GM12878 (cell line): ENCODE results near the gene SSBP2. TPM values are rescaled to one million over a fixed set of nuclear protein-coding genes. Genes with fewer than 3 reads are reported as not detected.

Source experiments
- ATAC-seq: fragments of 200-7000 bp; cut with Tn5 transposase; 3 replicates; pipeline ENCODE4 v1.9.1; 2020; ENCODE audit warnings: mild to moderate bottlenecking, moderate library complexity
- BruUV-seq: library from RNA; stranded (reverse); fragments of 400-500 nt; replicated peaks from 2 replicates; lab custom pipeline; 2021; lab: Mats Ljungman, UMichigan
- CTCF ChIA-PET: fragments of 300-600 bp; sonication (Branson Sonifier 250); formaldehyde crosslinking; extraction: SDS; loops from one replicate; lab custom pipeline; 2021; ENCODE audit warnings: inconsistent platforms; lab: Yijun Ruan, JAX
- POLR2A ChIA-PET: fragments of 350-600 bp; formaldehyde crosslinking; extraction: SDS; loops from one replicate; lab custom pipeline; 2021; ENCODE audit warnings: inconsistent platforms; lab: Charles Lee
- RAD21 ChIA-PET: fragments of 300-600 bp; sonication (Branson Sonifier 250); formaldehyde crosslinking; loops from one replicate; lab custom pipeline; 2023; ENCODE audit warnings: antibody characterized with exemption; ENCODE audit not compliant: unreplicated experiment; lab: Charles Lee
- SMC1A ChIA-PET: fragments of 300-600 bp; sonication (Branson Sonifier 250); formaldehyde crosslinking; loops from one replicate; lab custom pipeline; 2023; ENCODE audit not compliant: unreplicated experiment, uncharacterized antibody; lab: Charles Lee
- DNase-seq: peaks from one replicate; pipeline ENCODE4 v3.0.0-alpha.2; 2011; ENCODE audit warnings: low read depth, low spot score
- FAIRE-seq: peaks from 3 replicates; lab custom pipeline; 2011; peaks lifted over from hg19 to GRCh38; lab: Jason Lieb, UNC
- H2AFZ ChIP-seq: 2 replicates; pipeline ENCODE4 v1.6.0; 2011; ENCODE audit warnings: low read depth, low read length, control low read depth; ENCODE audit not compliant: control insufficient read depth
- H3K27ac ChIP-seq: 2 replicates; pipeline ENCODE4 v1.5.1; 2011; ENCODE audit warnings: control low read depth; ENCODE audit not compliant: control insufficient read depth, insufficient read depth
- H3K27me3 ChIP-seq, 2 experiments: replicated peaks in 1 of 2; 2 replicates each; pipeline versions ENCODE4 v1.6.0 to v1.6.1; 2011; ENCODE audit warnings: low read length in 1 of 2; ENCODE audit not compliant: control insufficient read depth in 2 of 2, insufficient read depth in 2 of 2
- H3K36me3 ChIP-seq, 2 experiments: 2 replicates each; pipeline ENCODE4 v1.5.1; 2011; ENCODE audit warnings: low read length in 1 of 2; ENCODE audit not compliant: control insufficient read depth in 2 of 2, insufficient read depth in 2 of 2
- H3K4me1 ChIP-seq: 2 replicates; pipeline ENCODE4 v1.6.1; 2011; ENCODE audit warnings: mild to moderate bottlenecking, low read length, moderate library complexity, mixed read lengths; ENCODE audit not compliant: control insufficient read depth, insufficient read depth
- H3K4me2 ChIP-seq: 2 replicates; pipeline ENCODE4 v1.6.0; 2011; ENCODE audit warnings: control low read depth; ENCODE audit not compliant: control insufficient read depth, insufficient read depth
- H3K4me3 ChIP-seq: fragments of 200-600 bp; sonication (generic); 2 replicates; pipeline ENCODE4 v1.5.1; 2016
- H3K79me2 ChIP-seq: 2 replicates; pipeline ENCODE4 v1.6.0; 2011; ENCODE audit warnings: low read length; ENCODE audit not compliant: control insufficient read depth, insufficient read depth
- H3K9ac ChIP-seq: 2 replicates; pipeline ENCODE4 v1.8.0; 2011; ENCODE audit warnings: low read length, control low read depth, mixed read lengths; ENCODE audit not compliant: control insufficient read depth, insufficient read depth
- H3K9me3 ChIP-seq: replicated peaks from 3 replicates; pipeline ENCODE4 v1.5.1; 2011; ENCODE audit warnings: mild to moderate bottlenecking, low read length; ENCODE audit not compliant: control insufficient read depth, insufficient read depth
- H4K20me1 ChIP-seq: 2 replicates; pipeline ENCODE4 v1.6.0; 2011; ENCODE audit not compliant: control insufficient read depth, insufficient read depth
- BHLHE40 ChIP-seq, 2 experiments: fragments of 450-650 bp in 1 of 2; IDR thresholded peaks; 2 replicates each; pipeline ENCODE4 v1.6.1; 2011 to 2017; ENCODE audit warnings: low read depth in 2 of 2, borderline replicate concordance in 1 of 2, improper control_type of control experiment in 1 of 2, low read length in 1 of 2, mild to moderate bottlenecking in 1 of 2
- CHD2 ChIP-seq: IDR thresholded peaks from 2 replicates; pipeline ENCODE4 v1.6.1; 2011; ENCODE audit warnings: low read depth, low read length, improper control_type of control experiment, borderline replicate concordance
- ETV6 ChIP-seq, 2 experiments: fragments of 450-650 bp in 1 of 2; IDR thresholded peaks in 1 of 2; conservative IDR thresholded peaks in 1 of 2; 2 replicates each; pipeline ENCODE4 v1.6.1; 2014; ENCODE audit warnings: antibody characterized with exemption in 1 of 2, borderline replicate concordance in 1 of 2, low read depth in 1 of 2, mild to moderate bottlenecking in 1 of 2, moderate library complexity in 1 of 2
- EZH2 ChIP-seq: IDR thresholded peaks from 2 replicates; pipeline ENCODE4 v1.6.1; 2012; ENCODE audit warnings: low read depth, mild to moderate bottlenecking, control low read depth, inconsistent platforms, low read length, borderline replicate concordance; ENCODE audit not compliant: control insufficient read depth
- IRF4 ChIP-seq: IDR thresholded peaks from 2 replicates; pipeline ENCODE4 v1.6.1; 2011; ENCODE audit warnings: low read depth, low read length
- IRF5 ChIP-seq: fragments of 450-650 bp; IDR thresholded peaks from 2 replicates; pipeline ENCODE4 v1.6.1; 2017; ENCODE audit warnings: borderline replicate concordance
- MYC ChIP-seq: IDR thresholded peaks from 2 replicates; pipeline ENCODE4 v1.6.1; 2011; ENCODE audit warnings: mild to moderate bottlenecking, low read length, moderate library complexity, inconsistent platforms; ENCODE audit not compliant: insufficient read depth, insufficient replicate concordance, insufficient read length, severe bottlenecking
- NFIC ChIP-seq: IDR thresholded peaks from 2 replicates; pipeline ENCODE4 v1.6.1; 2012; ENCODE audit warnings: low read depth, mild to moderate bottlenecking, inconsistent platforms, low read length, moderate library complexity
- POLR2A ChIP-seq: IDR thresholded peaks from 2 replicates; pipeline ENCODE4 v1.6.1; 2011; ENCODE audit warnings: low read depth, mild to moderate bottlenecking, low read length
- SMAD5 ChIP-seq: IDR thresholded peaks from 2 replicates; pipeline ENCODE4 v1.6.1; 2016; ENCODE audit warnings: antibody characterized with exemption, low read depth
- SUPT20H ChIP-seq: IDR thresholded peaks from 2 replicates; pipeline ENCODE4 v1.6.1; 2011; ENCODE audit warnings: low read depth, mild to moderate bottlenecking, low read length, moderate library complexity, borderline replicate concordance; ENCODE audit not compliant: control insufficient read depth
- TCF12 ChIP-seq: IDR thresholded peaks from 2 replicates; pipeline ENCODE4 v1.6.1; 2011; ENCODE audit warnings: low read depth, mild to moderate bottlenecking, low read length
- USF2 ChIP-seq: IDR thresholded peaks from 2 replicates; pipeline ENCODE4 v1.6.1; 2011; ENCODE audit warnings: low read depth, low read length, improper control_type of control experiment, borderline replicate concordance
- ZNF207 ChIP-seq: fragments of 450-650 bp; IDR thresholded peaks from 2 replicates; pipeline ENCODE4 v1.6.1; 2014; ENCODE audit warnings: antibody characterized with exemption, mild to moderate bottlenecking, borderline replicate concordance
- ZNF274 ChIP-seq: IDR thresholded peaks from one replicate; pipeline ENCODE4 v1.8.0; 2011; ENCODE audit not compliant: insufficient read length, insufficient read depth
- ZNF687 ChIP-seq: fragments of 450-650 bp; IDR thresholded peaks from 2 replicates; pipeline ENCODE4 v1.6.1; 2017; ENCODE audit warnings: mild to moderate bottlenecking, moderate library complexity
- ZSCAN29 ChIP-seq: fragments of 450-650 bp; IDR thresholded peaks from 2 replicates; pipeline ENCODE4 v1.6.1; 2017; ENCODE audit warnings: mild to moderate bottlenecking, moderate library complexity
- in situ Hi-C: fragments of 300-500 bp; cut with MboI; formaldehyde crosslinking; loops from 9 replicates; pipeline ENCODE4 v1.14.3; 2018; ENCODE audit warnings: mixed read lengths
- intact Hi-C: fragments of 100-400 bp; cut with micrococcal nuclease; formaldehyde crosslinking; loops from one replicate; pipeline ENCODE4 v1.14.2; 2022; ENCODE audit not compliant: unreplicated experiment
- polyA plus RNA-seq, 11 experiments: library from polyadenylated mRNA; depleted of rRNA in 4 of 11; unstranded in 6 of 11; stranded (reverse) in 5 of 11; fragments of >200 nt; fragmentation: Nextera tagmentation in 4 of 11; fragmentation: Illumina TruSeq in 1 of 11; extraction: Ambion mirVana in 4 of 11; extraction: Trizol in 1 of 11; gene quantifications; 1 replicate in 1 of 11; 2 replicates in 10 of 11; pipeline versions ENCODE4 v1.2.1 to v1.2.3, GENCODE V29; 2011 to 2016; ENCODE audit warnings: inconsistent platforms in 2 of 11, missing spikeins in 2 of 11, low read depth in 1 of 11
- total RNA-seq, 4 experiments: library from RNA; depleted of rRNA in 3 of 4; stranded (reverse); fragments of >200 nt in 3 of 4; fragmentation: Illumina TruSeq in 1 of 4; extraction: Trizol in 1 of 4; gene quantifications; 2 replicates each; pipeline versions ENCODE4 v1.2.1 to v1.2.3, GENCODE V29; 2013 to 2021

SSBP2 gene
- total and polyA plus RNA-seq, 10 of the 15 experiments (the other 5 are each of a cell fraction or from before 2014, with no cell fraction given) = 52.2 to 132 (median 110) TPM

GRCh38 chr5:81435023-81435422 lies 315.9 kb downstream of the SSBP2 start (continued):
- no peak for TF ChIP-seq ZNF687
- TF ChIP-seq POLR2A = no peak
- TF ChIP-seq ZNF274 = no peak
- TF ChIP-seq SUPT20H = no peak
- no peak for TF ChIP-seq USF2
- TF ChIP-seq IRF4 = no peak
- no peak for TF ChIP-seq NFIC
- TF ChIP-seq BHLHE40 (IDR thresholded peaks at IDR 0.05; ENCODE audit: borderline replicate concordance in 1 of 2, low read depth in 2 of 2, low read length in 1 of 2) = no peak

- H3K4me2 ChIP-seq = no peak overlapping the region
- no peaks in the 10 kb centered on the region for H4K20me1 ChIP-seq
- BruUV-seq = no TSS peak
- H3K9me3 ChIP-seq = no peaks in the 10 kb centered on the region
- ChIA-PET CTCF (interaction anchor here (1.1 to 2.9 kb wide), 4 partner anchors 735 to 829 kb away, joined by 3 to 16 read pairs (median 5); no protein-coding TSS in a partner anchor), POLR2A (no interaction called here), RAD21 (interaction anchor here (7.6 kb wide), 1 partner anchor 735 kb away, joined by 97 read pairs; no protein-coding TSS in a partner anchor), SMC1A (interaction anchor here (1.0 to 6.4 kb wide), 2 partner anchors 735 to 796 kb away, joined by 4 to 95 read pairs; no protein-coding TSS in a partner anchor)
- DNase-seq (no peak), FAIRE-seq (no peak), ATAC-seq (no peak)
- no peak overlapping the region for H3K4me3 ChIP-seq
- no peaks in the 10 kb centered on the region for H3K27me3 ChIP-seq
- no peak overlapping the region for H3K9ac ChIP-seq
- intact Hi-C loops (loop anchor here (5.0 to 10.0 kb wide), 2 partner anchors 325 to 422 kb away; partner anchors contain the start of gene SSBP2), in situ Hi-C loops (loop anchor here (10.0 kb wide), 1 partner anchor 795 kb away; no protein-coding TSS in a partner anchor)
- no peaks in the 10 kb centered on the region for H3K79me2 ChIP-seq
- H3K4me1 ChIP-seq = no peaks in the 10 kb centered on the region
- no peak overlapping the region for H2AFZ ChIP-seq
- no peak overlapping the region for H3K27ac ChIP-seq
- H3K36me3 ChIP-seq = no peaks in the 10 kb centered on the region; a peak in 1 of 4 replicates
- TF ChIP-seq SMAD5 (no peak), EZH2 (no peak), BHLHE40 (IDR thresholded peaks at IDR 0.05; ENCODE audit: borderline replicate concordance in 1 of 2, low read depth in 2 of 2, low read length in 1 of 2) (no peak), IRF5 (no peak), ZNF207 (no peak), ZSCAN29 (no peak), ETV6 (conservative IDR thresholded peaks at IDR 0.05 in 1 of 2, IDR thresholded peaks at IDR 0.05 in 1 of 2; ENCODE audit: borderline replicate concordance in 1 of 2, low read depth in 1 of 2) (no peak), POLR2A (no peak), MYC (no peak), TCF12 (no peak), CHD2 (no peak)
Observed at GRCh38 chr5:81429985-81430384, 320.9 kb downstream of the SSBP2 start.
